ENCODE data around the gene CAPN15.

CAPN15 gene

GRCh38 chr16:526181-527014 is 1.1 kb upstream of the CAPN15 start:
- peaks cover 23% of the 10 kb centered on the region for H3K4me1 ChIP-seq (ENCODE audit: control insufficient read depth, insufficient read depth, low read length)
- peak overlapping the region; percentile 65 for H3K27ac ChIP-seq (ENCODE audit: insufficient read depth, low read depth, low read length, poor library complexity, severe bottlenecking)
- H3K9me3 ChIP-seq (ENCODE audit: control insufficient read depth, low read length) = no peaks in the 10 kb centered on the region
- no peaks in the 10 kb centered on the region for H3K36me3 ChIP-seq (ENCODE audit: control insufficient read depth, insufficient read depth, low read length)
- WGBS, 2 experiments = 25 to 26% methylated on average over 26 of the region's 26 CpGs
- no peaks in the 10 kb centered on the region for H3K27me3 ChIP-seq (ENCODE audit: control insufficient read depth, insufficient read depth, low read length, poor library complexity, severe bottlenecking)
- H3K4me3 ChIP-seq (ENCODE audit: insufficient read depth, low read depth, low read length) = peak overlapping the region; percentile 83

GRCh38 chr16:528111-529011 is 849 bp downstream of the CAPN15 start:
- Histone ChIP-seq H3K4me1 (ENCODE audit: control insufficient read depth, insufficient read depth, low read length) (peaks cover 26% of the 10 kb centered on the region), H3K27me3 (ENCODE audit: control insufficient read depth, insufficient read depth, low read length, poor library complexity, severe bottlenecking) (no peaks in the 10 kb centered on the region), H3K9me3 (ENCODE audit: control insufficient read depth, low read length) (no peaks in the 10 kb centered on the region), H3K27ac (ENCODE audit: insufficient read depth, low read depth, low read length, poor library complexity, severe bottlenecking) (no peak overlapping the region), H3K36me3 (ENCODE audit: control insufficient read depth, insufficient read depth, low read length) (no peaks in the 10 kb centered on the region), H3K4me3 (ENCODE audit: insufficient read depth, low read depth, low read length) (peak overlapping the region; percentile 51)
- WGBS, 2 experiments = 10 to 12% methylated on average over 55 of the region's 55 CpGs

GRCh38 chr16:529012-529575 is 1.6 kb downstream of the CAPN15 start:
- Histone ChIP-seq H3K9me3 (ENCODE audit: control insufficient read depth, low read length) (no peaks in the 10 kb centered on the region), H3K4me1 (ENCODE audit: control insufficient read depth, insufficient read depth, low read length) (peaks cover 31% of the 10 kb centered on the region), H3K4me3 (ENCODE audit: insufficient read depth, low read depth, low read length) (peak overlapping the region; percentile 51), H3K36me3 (ENCODE audit: control insufficient read depth, insufficient read depth, low read length) (no peaks in the 10 kb centered on the region), H3K27me3 (ENCODE audit: control insufficient read depth, insufficient read depth, low read length, poor library complexity, severe bottlenecking) (no peaks in the 10 kb centered on the region), H3K27ac (ENCODE audit: insufficient read depth, low read depth, low read length, poor library complexity, severe bottlenecking) (no peak overlapping the region)
- WGBS, 2 experiments = 80 to 82% methylated on average over 12 of the region's 12 CpGs

GRCh38 chr16:530111-530817 is 2.8 kb downstream of the CAPN15 start:
- Histone ChIP-seq H3K27ac (ENCODE audit: insufficient read depth, low read depth, low read length, poor library complexity, severe bottlenecking) (no peak overlapping the region), H3K36me3 (ENCODE audit: control insufficient read depth, insufficient read depth, low read length) (no peaks in the 10 kb centered on the region), H3K4me1 (ENCODE audit: control insufficient read depth, insufficient read depth, low read length) (peaks cover 31% of the 10 kb centered on the region), H3K9me3 (ENCODE audit: control insufficient read depth, low read length) (no peaks in the 10 kb centered on the region), H3K4me3 (ENCODE audit: insufficient read depth, low read depth, low read length) (no peak overlapping the region), H3K27me3 (ENCODE audit: control insufficient read depth, insufficient read depth, low read length, poor library complexity, severe bottlenecking) (no peaks in the 10 kb centered on the region)
- 91% methylated on average over 23 of the region's 23 CpGs for WGBS, 2 experiments

GRCh38 chr16:531494-532125 is 4.1 kb downstream of the CAPN15 start:
- no peak overlapping the region for H3K4me3 ChIP-seq (ENCODE audit: insufficient read depth, low read depth, low read length)
- H3K9me3 ChIP-seq (ENCODE audit: control insufficient read depth, low read length) = no peaks in the 10 kb centered on the region
- 93% methylated on average over 15 to 16 of the region's 16 CpGs for WGBS, 2 experiments
- H3K27ac ChIP-seq (ENCODE audit: insufficient read depth, low read depth, low read length, poor library complexity, severe bottlenecking) = no peak overlapping the region
- H3K27me3 ChIP-seq (ENCODE audit: control insufficient read depth, insufficient read depth, low read length, poor library complexity, severe bottlenecking) = no peaks in the 10 kb centered on the region
- H3K4me1 ChIP-seq (ENCODE audit: control insufficient read depth, insufficient read depth, low read length) = peaks cover 25% of the 10 kb centered on the region
- H3K36me3 ChIP-seq (ENCODE audit: control insufficient read depth, insufficient read depth, low read length) = no peaks in the 10 kb centered on the region

- H3K27ac ChIP-seq (ENCODE audit: insufficient read depth, low read depth, low read length, poor library complexity, severe bottlenecking) = no peak overlapping the region
- peaks cover 23% of the 10 kb centered on the region for H3K4me1 ChIP-seq (ENCODE audit: control insufficient read depth, insufficient read depth, low read length)
- 81 to 83% methylated on average over 30 of the region's 30 CpGs for WGBS, 2 experiments
- no peaks in the 10 kb centered on the region for H3K36me3 ChIP-seq (ENCODE audit: control insufficient read depth, insufficient read depth, low read length)
- no peak overlapping the region for H3K4me3 ChIP-seq (ENCODE audit: insufficient read depth, low read depth, low read length)
- no peaks in the 10 kb centered on the region for H3K9me3 ChIP-seq (ENCODE audit: control insufficient read depth, low read length)
- no peaks in the 10 kb centered on the region for H3K27me3 ChIP-seq (ENCODE audit: control insufficient read depth, insufficient read depth, low read length, poor library complexity, severe bottlenecking)
Observed at GRCh38 chr16:533391-534123, 6.0 kb downstream of the CAPN15 start.

- Histone ChIP-seq H3K4me3 (ENCODE audit: insufficient read depth, low read depth, low read length) (no peak overlapping the region), H3K9me3 (ENCODE audit: control insufficient read depth, low read length) (no peaks in the 10 kb centered on the region), H3K27ac (ENCODE audit: insufficient read depth, low read depth, low read length, poor library complexity, severe bottlenecking) (no peak overlapping the region), H3K4me1 (ENCODE audit: control insufficient read depth, insufficient read depth, low read length) (peaks cover 17% of the 10 kb centered on the region), H3K36me3 (ENCODE audit: control insufficient read depth, insufficient read depth, low read length) (no peaks in the 10 kb centered on the region), H3K27me3 (ENCODE audit: control insufficient read depth, insufficient read depth, low read length, poor library complexity, severe bottlenecking) (no peaks in the 10 kb centered on the region)
- WGBS, 2 experiments = 92 to 93% methylated on average over 21 of the region's 21 CpGs
Observed at GRCh38 chr16:534135-534534, 6.6 kb downstream of the CAPN15 start.

- Histone ChIP-seq H3K4me1 (ENCODE audit: control insufficient read depth, insufficient read depth, low read length) (peaks cover 9% of the 10 kb centered on the region), H3K27me3 (ENCODE audit: control insufficient read depth, insufficient read depth, low read length, poor library complexity, severe bottlenecking) (no peaks in the 10 kb centered on the region), H3K4me3 (ENCODE audit: insufficient read depth, low read depth, low read length) (no peak overlapping the region), H3K36me3 (ENCODE audit: control insufficient read depth, insufficient read depth, low read length) (no peaks in the 10 kb centered on the region), H3K9me3 (ENCODE audit: control insufficient read depth, low read length) (no peaks in the 10 kb centered on the region), H3K27ac (ENCODE audit: insufficient read depth, low read depth, low read length, poor library complexity, severe bottlenecking) (no peak overlapping the region)
- WGBS, 2 experiments = 95 to 96% methylated on average over 27 of the region's 27 CpGs
Observed at GRCh38 chr16:534856-535445, 7.4 kb downstream of the CAPN15 start.

Data from ectodermal cell (in vitro differentiated cells).